Activated T-helper 9 cell treated with anti-CD3 and anti-CD28 coated beads, Interleukin-2, amount 50 U/mL, for 16 hours (primary cell): Measurements from ENCODE around the gene DIP2C.
"Not testable (repeated sequence)": the region's sequence is repeated elsewhere in the genome, so short reads cannot be mapped to it uniquely, and the experiment has no call there.

Experiments
- DNase-seq: peaks from one replicate; pipeline ENCODE4 v3.0.0-alpha.2; 2020; ENCODE audit warnings: low read depth

DIP2C gene

DNA sequence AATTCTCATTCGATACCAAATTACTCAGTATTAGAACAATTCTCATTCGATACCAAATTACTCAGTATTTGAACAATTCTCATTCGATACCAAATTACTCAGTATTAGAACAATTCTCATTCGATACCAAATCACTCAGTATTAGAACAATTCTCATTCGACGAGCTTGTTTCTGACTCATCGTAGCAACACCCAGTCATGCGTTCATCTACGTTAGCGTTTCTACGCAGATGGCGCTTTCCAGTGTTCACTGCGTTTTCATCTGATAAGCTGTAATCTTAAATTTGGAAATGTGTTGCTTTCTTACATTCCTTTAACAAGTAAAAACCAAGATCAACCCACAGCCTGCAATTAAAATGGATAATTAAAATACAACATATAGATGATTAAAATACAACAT lies 277.9 kb downstream of the DIP2C start:
- no peak for DNase-seq

DNA sequence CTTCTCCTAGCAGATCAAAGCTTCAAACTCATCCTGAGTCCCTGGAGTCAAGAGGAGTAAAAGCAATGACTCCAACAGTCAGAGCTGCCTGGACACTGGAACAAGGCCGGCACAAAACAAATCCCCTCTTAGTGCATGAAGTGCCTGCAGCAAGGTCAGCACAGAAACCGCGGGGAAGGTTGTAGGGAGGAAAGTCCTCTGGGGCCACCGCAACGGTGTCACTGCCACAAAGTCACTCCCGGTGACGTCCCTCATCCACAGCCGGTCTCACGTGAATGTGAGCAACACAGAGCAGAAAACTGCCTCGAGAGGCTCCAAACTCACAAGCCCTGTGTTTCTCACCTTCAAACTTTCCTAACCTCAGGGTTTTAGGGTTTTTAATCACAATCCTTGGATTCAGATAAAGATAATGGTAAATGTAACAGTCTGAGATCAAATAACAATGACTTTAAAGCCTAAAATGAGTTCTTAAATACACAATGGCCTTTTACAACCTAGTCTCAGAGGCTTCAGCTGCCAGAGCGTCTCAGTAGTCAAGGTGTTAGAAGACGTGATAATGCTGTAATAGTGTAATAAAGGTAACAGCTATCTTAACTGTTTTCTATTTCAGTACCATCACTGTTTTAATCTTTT lies 279.9 kb downstream of the DIP2C start:
- no peak for DNase-seq

DNA sequence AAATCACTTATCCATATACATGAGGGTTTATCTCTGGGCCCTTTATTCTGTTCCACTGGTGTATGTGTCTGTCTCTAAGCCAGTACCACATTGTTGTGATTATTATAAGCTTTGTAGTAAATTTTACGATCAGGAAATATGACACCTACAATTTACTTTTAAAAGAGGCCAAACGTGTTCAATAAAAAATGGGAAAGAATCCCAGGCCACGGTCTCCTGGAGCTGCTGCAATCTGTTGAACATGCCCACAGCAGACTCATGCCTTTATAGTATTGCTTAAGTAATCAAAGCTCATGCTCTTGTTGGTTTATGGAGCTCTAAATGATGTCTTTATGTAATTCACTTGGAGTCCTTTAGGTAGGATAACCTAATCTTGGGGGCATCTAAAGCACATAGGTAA lies 281.2 kb downstream of the DIP2C start:
- DNase-seq: no peak

DNA sequence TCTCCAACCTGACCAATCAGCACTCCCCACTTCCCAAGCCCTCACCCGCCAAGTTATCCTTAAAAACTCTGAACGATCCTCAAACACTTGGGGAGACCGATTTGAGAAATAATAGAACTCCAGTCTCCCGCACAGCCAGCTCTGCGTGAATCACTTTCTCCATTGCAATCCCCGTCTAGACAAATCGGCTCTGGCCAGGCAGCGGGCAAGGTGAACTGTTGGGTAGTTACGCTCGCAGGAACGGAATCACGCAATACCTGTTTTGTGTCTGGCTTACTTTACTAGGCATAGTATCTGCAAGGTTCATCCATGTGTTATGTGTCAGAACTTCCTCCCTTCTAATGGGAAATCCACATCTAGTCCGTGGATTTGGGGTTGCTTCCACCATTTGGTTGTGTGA lies 282.5 kb downstream of the DIP2C start:
- DNase-seq: no peak

DNA sequence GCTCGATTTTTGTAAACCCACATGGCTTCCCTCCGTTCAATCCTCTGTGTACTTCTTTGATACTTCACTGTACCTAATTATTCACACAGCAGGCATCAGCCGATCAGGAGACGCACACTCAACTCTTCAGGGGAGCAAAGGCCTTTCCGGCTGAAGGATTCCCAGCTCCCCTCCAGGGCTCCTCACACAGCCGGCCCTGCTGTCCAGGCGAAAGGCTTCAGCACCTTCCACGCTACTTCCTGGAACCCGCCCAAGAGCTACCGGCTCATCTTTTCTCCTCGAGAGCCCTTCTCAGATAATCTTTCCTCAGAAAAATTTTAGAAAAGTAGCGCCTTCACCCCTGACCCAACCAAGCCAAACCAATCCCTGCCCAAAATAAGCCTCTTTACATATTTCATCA lies 283.8 kb downstream of the DIP2C start:
- no peak for DNase-seq

DNA sequence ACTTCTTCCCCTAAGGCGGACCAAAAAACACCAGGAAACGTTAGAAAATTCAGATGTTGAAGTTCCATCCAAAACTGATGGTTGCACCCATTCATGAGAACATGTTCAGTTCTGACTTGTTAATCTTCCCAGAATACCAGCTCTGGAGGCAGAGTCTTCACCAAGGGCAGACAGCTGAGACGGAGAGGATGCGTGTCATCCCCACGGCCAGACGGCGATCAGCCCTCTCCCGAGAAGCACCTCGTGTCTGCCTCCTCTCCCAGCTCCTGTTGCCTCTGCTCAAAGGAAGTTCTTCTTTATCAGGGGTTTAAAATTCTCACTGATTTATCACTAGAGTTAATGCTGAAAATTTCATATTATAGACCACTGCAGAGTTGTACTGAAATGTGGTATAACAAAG lies 284.5 kb downstream of the DIP2C start:
- no peak for DNase-seq

DNA sequence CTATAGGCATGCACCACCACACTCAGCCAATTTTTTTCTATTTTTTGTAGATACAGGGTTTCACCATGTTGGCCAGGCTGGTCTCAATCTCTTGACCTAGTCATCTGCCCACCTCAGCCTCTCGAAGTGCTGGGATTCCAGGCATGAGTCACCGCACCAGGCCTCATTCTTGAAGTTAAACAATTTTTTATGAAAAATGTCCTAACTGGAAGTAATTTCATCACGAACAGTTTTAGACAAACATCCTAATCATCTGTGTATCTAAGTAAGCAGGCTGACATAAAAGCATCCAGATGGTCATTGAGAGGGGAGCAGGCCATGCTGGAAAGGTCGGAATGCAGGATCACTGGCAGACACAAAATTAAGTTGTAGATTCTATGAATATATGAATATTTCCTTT lies 285.1 kb downstream of the DIP2C start:
- DNase-seq: no peak

DNA sequence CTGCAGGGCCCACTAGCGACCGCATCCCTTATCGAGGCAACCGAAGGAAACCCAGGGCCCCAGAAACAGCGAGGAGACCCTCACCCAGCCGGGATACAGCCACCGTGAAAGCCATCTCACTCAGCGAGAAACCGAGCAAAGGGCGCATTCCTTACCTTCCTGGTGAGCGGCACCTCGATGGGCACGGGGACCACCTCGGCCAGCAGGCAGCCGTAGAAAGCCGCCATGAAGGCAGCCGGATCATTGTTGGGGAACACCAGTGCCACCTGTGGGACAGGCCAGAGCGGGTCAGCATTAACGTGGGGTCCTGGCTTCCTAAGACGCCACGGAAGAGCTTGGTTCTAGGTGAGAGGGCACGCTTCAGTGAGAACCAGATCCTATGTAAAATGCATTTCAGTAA lies 290.5 kb downstream of the DIP2C start:
- DNase-seq: no peak

DNA sequence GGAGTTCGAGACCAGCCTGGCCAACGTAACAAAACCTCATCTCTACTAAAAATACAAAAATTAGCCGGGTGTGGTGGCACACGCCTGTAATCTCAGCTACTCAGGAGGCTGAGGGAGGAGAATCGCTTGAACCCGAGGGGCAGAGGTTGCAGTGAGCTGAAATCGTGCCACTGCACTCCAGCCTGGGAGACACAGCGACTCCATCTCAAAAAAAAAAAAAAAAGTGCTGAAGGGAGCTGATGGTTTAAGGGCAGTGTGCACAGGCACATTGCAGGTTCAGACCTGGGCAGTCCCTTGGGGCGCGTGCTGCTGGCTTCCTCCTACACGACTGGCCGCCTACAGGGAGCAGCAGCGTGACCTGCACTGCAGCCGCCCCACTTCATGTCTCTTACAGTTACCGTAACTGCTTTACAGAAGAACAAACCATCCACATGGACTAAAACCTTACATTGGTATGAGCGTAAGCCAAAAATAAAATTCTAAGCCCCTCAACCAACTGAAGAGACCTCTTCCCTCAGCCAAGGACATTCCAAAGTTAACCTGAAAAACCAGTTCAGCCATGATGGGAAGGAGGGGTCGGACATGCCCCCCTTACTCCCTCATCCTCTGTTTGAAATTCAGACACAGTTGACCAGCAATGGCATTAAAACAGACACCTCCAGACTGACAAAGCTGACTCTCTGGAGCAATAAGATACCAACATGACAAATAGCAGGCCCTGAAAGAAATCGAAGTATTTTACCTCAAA lies 292.0 kb downstream of the DIP2C start:
- no peak for DNase-seq

DNA sequence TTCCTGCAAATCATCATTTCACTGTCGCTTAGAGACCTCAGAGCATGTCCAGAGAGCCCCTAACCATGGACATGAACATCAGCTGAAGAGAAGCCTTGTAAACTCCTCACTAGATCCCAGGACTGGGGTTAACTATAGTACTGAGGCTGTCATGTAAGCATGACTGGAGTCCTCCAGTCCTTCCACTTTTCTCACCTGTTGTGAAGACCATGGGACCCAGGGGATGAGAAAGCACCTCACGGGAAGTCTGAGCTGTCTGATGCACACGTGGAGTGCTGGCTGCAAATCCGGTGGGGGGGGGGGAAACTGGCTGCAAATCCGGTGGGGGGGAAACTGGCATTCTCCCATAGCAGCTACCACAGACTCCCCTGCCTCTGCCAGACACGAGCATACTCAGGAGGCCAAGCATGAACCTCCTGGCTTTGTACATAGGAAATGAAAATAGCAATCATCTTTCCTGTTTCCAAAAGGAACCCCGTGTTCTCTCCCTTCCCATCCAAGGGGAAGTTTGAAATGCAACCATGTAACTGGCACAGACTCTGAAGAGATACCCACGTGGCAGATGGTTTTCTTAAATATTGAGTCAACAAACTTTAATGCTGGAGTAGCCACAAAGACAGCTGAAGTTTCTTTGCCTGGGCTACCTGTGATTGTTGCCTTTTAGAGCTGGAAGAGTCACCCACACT lies 292.8 kb downstream of the DIP2C start:
- no peak for DNase-seq

DNA sequence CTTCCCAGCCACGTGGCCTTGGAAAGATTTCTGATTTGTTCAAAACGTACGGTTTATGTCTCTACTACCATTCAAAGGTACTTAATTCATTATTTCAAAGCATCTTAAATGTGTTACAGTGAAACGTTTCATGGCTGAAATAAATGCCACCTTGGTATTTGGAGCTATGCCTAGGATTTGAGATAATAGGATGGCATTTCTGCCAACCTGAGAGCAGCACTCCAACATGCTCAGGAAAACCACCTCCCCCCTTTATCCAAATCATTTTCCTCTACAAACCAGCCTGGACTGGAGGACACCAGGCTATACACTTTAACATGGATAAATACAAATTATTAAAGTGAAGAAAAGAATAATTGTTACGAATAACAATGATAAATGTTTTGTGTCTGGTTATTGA lies 293.4 kb downstream of the DIP2C start:
- DNase-seq: no peak

DNA sequence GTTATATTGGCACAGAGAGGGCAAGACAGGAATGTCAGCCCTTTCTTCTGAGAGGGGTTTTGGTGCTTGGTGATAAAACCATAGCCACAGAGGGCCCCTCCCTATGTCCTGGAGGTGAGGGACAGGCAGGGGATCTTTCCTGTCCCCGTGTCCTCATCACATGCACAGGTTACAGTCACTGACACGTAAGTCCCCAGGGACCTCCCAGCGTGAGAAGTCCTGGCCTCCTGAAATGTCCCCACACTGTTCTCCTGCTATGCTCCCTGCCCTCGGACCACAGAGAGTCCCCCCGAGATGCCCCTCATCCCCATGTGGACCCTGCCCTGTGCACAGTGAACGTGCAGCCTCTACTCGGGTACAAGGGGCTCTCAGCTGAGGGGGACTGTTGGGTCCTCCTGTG lies 293.8 kb downstream of the DIP2C start:
- no peak for DNase-seq

DNA sequence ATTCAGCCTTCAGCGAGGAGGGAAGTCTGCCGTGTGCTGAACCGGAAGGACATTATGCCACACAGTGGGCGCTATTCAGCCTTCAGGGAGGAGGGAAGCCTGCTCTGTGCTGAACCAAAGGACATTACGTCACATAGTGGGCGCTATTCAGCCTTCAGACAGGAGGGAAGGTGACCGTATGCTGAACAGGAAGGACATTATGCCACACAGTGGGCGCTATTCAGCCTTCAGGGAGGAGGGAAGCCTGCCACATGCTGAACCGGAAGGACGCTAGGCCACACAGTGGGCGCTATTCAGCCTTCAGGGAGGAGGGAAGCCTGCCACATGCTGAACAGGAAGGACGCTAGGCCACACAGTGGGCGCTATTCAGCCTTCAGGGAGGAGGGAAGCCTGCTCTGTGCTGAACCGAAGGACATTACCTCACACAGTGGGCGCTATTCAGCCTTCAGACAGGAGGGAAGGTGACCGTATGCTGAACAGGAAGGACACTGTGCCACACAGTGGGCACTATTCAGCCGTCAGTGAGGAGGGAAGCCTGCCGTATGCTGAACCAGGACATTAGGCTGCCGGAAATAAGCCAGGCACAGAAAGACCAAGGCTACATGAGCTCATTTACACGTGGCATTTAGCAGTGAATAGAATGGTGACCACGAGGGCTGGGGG lies 294.9 kb downstream of the DIP2C start:
- DNase-seq: not testable (repeated sequence)

DNA sequence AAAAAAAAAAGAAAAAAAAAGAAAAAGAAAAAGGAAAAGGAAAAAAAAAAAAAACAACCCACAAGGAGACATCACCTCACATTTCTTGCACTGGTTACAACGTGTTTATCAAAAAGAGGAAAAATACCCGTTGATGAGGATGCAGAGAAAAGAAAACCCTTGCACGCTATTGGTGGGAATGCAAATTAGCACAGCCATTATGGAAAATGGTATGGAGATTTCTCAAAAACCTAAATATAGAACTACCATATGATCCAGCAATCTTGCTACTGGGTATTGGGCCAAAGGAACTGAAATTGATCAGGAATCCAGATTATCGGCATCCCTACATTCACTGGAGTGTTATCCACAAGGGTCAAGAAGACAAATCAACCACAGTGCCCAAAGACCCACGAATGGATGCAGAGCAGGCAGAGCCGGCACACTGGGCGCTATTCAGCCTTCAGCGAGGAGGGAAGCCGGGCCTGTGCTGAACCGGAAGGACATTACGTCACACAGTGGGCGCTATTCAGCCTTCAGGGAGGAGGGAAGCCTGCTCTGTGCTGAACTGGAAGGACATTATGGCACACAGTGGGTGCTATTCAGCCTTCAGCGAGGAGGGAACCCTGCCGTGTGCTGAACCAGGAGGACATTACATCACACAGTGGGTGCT lies 295.6 kb downstream of the DIP2C start:
- no peak for DNase-seq

DNA sequence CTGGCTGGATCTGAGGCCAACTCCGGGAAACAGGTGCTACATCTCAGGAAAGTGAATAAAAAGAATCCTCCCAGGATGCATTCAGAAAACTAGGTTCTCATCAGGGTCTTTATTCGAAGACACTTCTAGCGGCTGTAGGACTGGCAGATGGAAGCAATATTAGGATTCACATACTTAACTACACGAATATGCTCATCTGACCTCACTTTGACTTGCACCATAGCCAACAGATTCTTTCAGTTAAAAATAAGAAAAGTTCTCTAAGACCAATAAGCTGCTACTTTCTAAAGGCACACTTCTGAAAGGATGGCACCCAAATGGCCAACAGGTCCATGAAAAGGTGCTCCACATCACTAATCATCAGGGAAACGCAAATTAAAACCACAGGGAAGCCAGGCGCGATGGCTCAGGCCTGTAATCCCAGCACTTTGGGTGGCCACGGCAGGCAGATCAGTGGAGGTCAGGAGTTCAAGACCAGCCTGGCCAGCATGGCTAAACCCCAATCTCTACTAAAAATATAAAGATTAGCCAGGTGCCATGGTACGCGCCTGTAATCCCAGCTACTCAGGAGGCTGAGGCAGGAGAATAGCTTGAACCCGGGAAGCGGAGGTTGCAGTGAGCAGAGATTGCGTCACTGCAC lies 296.2 kb downstream of the DIP2C start:
- DNase-seq: no peak

DNA sequence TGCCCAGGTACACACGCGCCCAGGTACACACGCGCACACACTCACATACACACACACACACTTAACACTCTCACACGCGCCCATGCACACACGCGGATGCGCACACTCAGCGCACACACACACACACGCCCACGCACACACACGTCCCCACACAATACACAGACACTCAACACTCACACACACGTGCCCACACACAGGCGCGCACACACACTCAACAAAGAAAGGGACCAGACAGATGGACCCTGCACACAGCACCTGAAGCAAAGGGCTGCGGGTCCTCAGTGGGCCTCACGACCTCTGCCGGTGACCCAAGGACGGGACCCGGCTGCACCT lies 296.8 kb downstream of the DIP2C start:
- DNase-seq: no peak

DNA sequence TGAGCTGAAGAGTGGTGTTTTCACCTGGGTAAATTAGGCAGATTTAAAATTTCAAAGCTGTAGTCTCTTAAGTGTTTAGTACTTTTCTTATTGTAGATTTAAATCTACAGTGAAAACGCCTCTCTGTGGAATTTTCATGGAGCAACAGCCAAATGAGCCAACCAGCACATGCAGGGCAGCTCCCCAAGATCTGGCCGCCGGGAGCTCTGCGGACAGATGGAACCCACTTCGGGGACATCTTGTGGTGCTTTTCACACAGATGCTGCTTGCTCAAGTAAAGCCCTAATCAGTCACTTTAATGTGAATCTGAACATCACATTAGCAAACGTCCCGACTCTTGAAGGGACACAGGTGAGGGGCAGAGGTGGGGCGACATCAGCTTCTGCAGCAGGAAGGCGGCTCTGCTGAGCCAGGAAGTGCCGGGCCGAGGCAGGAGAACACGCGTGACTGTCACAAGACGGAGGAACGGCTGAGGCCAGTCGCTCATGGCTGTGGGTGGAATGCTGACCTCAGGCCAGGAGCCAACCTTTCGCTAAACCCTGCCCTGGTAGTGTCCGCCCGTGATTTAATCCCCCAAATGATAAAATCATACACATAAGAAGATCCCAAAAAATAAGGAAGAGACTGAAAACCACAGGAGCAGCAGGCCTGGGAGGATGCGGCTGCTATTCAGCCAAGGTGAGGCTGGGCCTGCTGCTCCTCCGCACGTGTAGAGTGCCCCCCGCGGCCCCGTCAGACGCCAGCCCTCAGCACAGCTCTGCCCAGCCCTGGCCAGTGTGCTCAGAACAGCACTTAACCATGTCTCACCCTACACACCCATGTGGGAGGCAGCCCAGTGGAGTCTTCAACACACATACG lies 297.4 kb downstream of the DIP2C start:
- DNase-seq: no peak

DNA sequence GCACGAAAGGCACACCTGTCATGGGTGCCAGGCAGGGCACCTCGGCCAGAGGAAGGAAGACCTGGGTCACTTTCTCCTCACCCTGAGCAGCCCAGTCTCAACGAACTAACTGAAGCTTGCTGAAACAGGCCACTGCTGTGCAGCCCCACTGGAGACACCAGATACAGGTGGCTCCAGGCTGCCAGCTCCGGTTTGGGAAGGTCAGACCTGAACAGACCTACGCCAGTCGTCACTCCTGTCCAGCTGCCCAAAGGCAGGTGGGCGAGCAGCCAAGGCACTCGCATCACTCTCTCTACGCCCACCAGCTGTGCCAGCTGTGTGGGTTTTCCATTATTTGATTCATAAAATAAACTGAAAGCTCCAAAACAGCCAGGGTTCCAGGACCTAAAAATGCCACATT lies 298.2 kb downstream of the DIP2C start:
- DNase-seq: no peak

DNA sequence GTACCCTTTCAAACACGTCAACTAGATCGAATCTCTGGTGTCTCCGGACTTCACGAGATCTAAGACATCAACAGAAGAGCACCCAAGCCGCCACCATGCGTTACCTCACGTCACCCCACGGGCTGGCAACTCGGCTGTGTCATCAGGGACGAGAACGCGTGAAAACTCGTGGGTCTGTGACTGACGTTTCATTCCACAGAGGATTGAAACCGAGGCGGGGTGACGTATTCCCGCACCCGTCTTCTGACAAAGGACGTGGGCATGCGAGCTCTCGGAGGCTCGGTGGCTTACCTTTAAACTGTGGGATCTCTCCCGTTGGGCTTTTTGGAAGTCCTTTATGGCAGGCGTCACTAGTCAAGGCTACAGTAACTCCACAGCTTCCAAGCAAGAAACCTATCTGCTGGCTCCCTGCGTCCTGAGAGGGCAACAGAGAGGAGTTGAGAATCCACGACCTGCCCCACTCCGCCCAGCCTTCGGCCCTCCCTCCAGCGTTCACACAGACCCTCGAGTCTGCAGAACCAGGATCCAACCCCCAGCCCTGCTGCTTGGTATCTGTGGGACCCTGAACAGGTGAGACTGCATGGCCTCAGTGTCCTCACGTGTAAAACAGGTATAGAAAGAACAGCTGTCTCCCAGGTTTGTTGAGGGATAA lies 298.9 kb downstream of the DIP2C start:
- no peak for DNase-seq

DNA sequence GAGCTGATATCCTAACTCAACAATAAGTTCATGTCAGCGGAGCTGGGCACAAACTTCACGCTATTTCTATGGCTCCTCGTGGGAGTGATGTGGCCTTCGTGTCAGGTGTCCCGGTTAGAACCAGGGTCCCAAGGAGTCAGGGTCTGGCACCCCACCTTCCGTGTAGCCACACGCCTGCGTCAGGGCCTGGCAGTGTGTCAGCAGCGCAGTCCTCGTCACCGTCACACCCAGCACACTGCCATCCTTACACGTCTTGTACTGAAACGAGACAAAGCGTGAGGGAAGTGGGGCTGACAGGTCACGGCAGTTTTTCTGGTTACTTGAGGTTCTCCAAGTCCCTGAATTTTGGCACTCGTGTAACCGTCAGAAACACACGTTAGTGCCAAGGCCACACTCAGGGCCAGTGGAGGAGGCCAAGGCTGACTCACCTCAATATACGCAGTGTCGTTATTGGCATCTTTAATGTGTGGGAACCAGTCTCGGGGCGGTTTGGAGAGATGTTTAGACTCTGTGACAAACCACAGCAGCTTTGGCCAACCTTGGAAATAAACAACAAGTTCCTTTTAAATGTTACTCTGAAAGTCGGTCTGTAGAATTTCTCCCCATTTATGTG lies 299.5 kb downstream of the DIP2C start:
- DNase-seq: no peak
